HL-60 (cell line): ENCODE results near the gene NFASC.

ENCODE experiments used
- DNase-seq, 2 experiments: peaks; one replicate each; pipeline ENCODE4 v3.0.0-alpha.2; 2010 to 2020; ENCODE audit warnings: low read depth in 1 of 2, low spot score in 1 of 2
- H3K27ac ChIP-seq: fragments of 250-450 bp; sonication (Bioruptor Pico); replicated peaks from 2 replicates; pipeline ENCODE4 v1.5.1; 2020; ENCODE audit warnings: mild to moderate bottlenecking, moderate library complexity
- H3K27me3 ChIP-seq: fragments of 250-450 bp; sonication (Bioruptor Pico); 2 replicates; pipeline ENCODE4 v1.5.1; 2021; ENCODE audit warnings: mild to moderate bottlenecking, moderate library complexity; ENCODE audit not compliant: insufficient read depth, poor library complexity, severe bottlenecking
- H3K4me3 ChIP-seq: replicated peaks from 2 replicates; pipeline ENCODE4 v1.5.1; 2011; ENCODE audit warnings: mild to moderate bottlenecking, control low read depth, low read length; ENCODE audit not compliant: insufficient read depth
- CTCF ChIP-seq: IDR thresholded peaks from one replicate; pipeline ENCODE4 v1.5.1; 2011; ENCODE audit warnings: low read length, control low read depth, inconsistent platforms; ENCODE audit not compliant: insufficient read depth
- GABPA ChIP-seq: IDR thresholded peaks from 2 replicates; pipeline ENCODE4 v1.6.1; 2012; ENCODE audit warnings: low read depth
- POLR2AphosphoS5 ChIP-seq: IDR thresholded peaks from 2 replicates; pipeline ENCODE4 v1.6.1; 2012; ENCODE audit warnings: low read depth
- REST ChIP-seq: IDR thresholded peaks from 2 replicates; pipeline ENCODE4 v1.6.1; 2012; ENCODE audit warnings: low read depth; ENCODE audit not compliant: insufficient replicate concordance
- SPI1 ChIP-seq: IDR thresholded peaks from 2 replicates; pipeline ENCODE4 v1.6.1; 2012; ENCODE audit warnings: low read depth, mild to moderate bottlenecking, borderline replicate concordance

Gene NFASC

GRCh38 chr1:204866051-204866596 lies 4.5 kb upstream of the NFASC start:
- DNase-seq = no peak
- TF ChIP-seq SPI1 (no peak), CTCF (no peak), REST (no peak), POLR2AphosphoS5 (no peak)
- H3K4me3 ChIP-seq = no peak overlapping the region
- no peak overlapping the region for H3K27ac ChIP-seq
- peaks cover 2% of the 10 kb centered on the region for H3K27me3 ChIP-seq

GRCh38 chr1:204867203-204867602 lies 3.5 kb upstream of the NFASC start:
- Histone ChIP-seq H3K27ac (no peak overlapping the region), H3K4me3 (no peak overlapping the region), H3K27me3 (peaks cover 2% of the 10 kb centered on the region)
- TF ChIP-seq CTCF = no peak
- no peak for TF ChIP-seq POLR2AphosphoS5
- no peak for TF ChIP-seq SPI1
- TF ChIP-seq GABPA = no peak
- no peak for DNase-seq

- DNase-seq = no peak
- Histone ChIP-seq H3K27ac (no peak overlapping the region), H3K4me3 (no peak overlapping the region), H3K27me3 (peaks cover 2% of the 10 kb centered on the region)
- no peak for TF ChIP-seq GABPA
- no peak for TF ChIP-seq CTCF
- no peak for TF ChIP-seq REST
- TF ChIP-seq POLR2AphosphoS5 = no peak
- TF ChIP-seq SPI1 = no peak
These were observed 2.9 kb upstream of the NFASC start for GRCh38 chr1:204867666-204868339.

GRCh38 chr1:204868340-204868700 lies 2.3 kb upstream of the NFASC start:
- DNase-seq = no peak
- H3K27me3 ChIP-seq = peaks cover 2% of the 10 kb centered on the region
- H3K27ac ChIP-seq = no peak overlapping the region
- TF ChIP-seq GABPA = no peak
- TF ChIP-seq REST = no peak
- H3K4me3 ChIP-seq = no peak overlapping the region
